KMS-11 (cell line): ENCODE results near the gene MED15.

Experiments
- H2AFZ ChIP-seq: fragments of 200-600 bp; sonication (generic); 2 replicates; pipeline ENCODE4 v1.6.1; 2016; ENCODE audit warnings: antibody characterized with exemption, mixed run types, low read depth
- H3K27ac ChIP-seq: fragments of 200-600 bp; sonication (generic); 2 replicates; pipeline ENCODE4 v1.6.1; 2016; ENCODE audit warnings: mild to moderate bottlenecking, mixed run types
- H3K27me3 ChIP-seq: fragments of 200-600 bp; sonication (generic); 2 replicates; pipeline ENCODE4 v1.6.1; 2017; ENCODE audit warnings: mild to moderate bottlenecking, low read depth, mixed run types, moderate library complexity; ENCODE audit not compliant: insufficient read depth
- H3K36me3 ChIP-seq: fragments of 200-600 bp; sonication (generic); 2 replicates; pipeline ENCODE4 v1.6.1; 2017; ENCODE audit warnings: mild to moderate bottlenecking, mixed run types; ENCODE audit not compliant: insufficient read depth
- H3K4me1 ChIP-seq: fragments of 200-600 bp; sonication (generic); 2 replicates; pipeline ENCODE4 v1.6.1; 2016; ENCODE audit warnings: mild to moderate bottlenecking, low read depth, mixed run types; ENCODE audit not compliant: poor library complexity, severe bottlenecking
- H3K4me2 ChIP-seq: fragments of 200-600 bp; sonication (generic); 2 replicates; pipeline ENCODE4 v1.7.0; 2016; ENCODE audit warnings: mild to moderate bottlenecking, mixed run types
- H3K4me3 ChIP-seq: fragments of 200-600 bp; sonication (generic); IDR thresholded peaks from 2 replicates; pipeline ENCODE4 v1.6.1; 2017; ENCODE audit warnings: low read depth, low read length, mixed read lengths; ENCODE audit not compliant: insufficient read depth
- H3K79me2 ChIP-seq: fragments of 200-600 bp; sonication (generic); 2 replicates; pipeline ENCODE4 v1.6.1; 2016; ENCODE audit warnings: low read depth, mixed run types; ENCODE audit not compliant: insufficient read depth
- H3K9ac ChIP-seq: fragments of 200-600 bp; sonication (generic); 2 replicates; pipeline ENCODE4 v1.6.1; 2016; ENCODE audit warnings: mild to moderate bottlenecking, mixed run types
- H4K20me1 ChIP-seq: fragments of 200-600 bp; sonication (generic); 2 replicates; pipeline ENCODE4 v1.6.1; 2016; ENCODE audit warnings: mild to moderate bottlenecking, mixed run types; ENCODE audit not compliant: insufficient read depth
- CTCF ChIP-seq: fragments of 200-600 bp; sonication (generic); conservative IDR thresholded peaks from 2 replicates; pipeline ENCODE4 v1.6.1; 2017; ENCODE audit warnings: low read depth, mild to moderate bottlenecking, antibody characterized with exemption, low read length, moderate library complexity, mixed read lengths

Gene MED15

DNA sequence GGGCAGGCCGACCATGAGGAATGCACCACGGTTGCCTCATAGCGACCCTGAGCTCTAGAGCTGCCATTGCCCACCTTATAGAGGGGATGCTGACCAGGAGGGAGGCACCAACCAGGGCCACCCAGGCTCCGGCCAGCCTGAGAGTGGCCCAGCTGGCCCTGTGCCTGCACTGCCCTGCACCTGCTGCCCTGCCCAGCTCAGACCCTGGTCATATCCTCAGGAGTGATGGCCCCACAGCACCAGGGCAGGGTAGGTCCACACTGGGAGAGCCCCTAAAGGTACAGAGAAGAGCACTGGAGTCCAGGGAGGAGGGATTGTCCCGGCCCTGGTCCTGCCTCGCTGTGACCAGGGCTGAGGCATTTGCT lies 127.8 kb downstream of the MED15 start:
- no peak overlapping the region for H2AFZ ChIP-seq
- H3K27me3 ChIP-seq: no peaks in the 10 kb centered on the region
- no peaks in the 10 kb centered on the region for H3K36me3 ChIP-seq
- H3K27ac ChIP-seq: no peak overlapping the region
- no peak overlapping the region for H3K4me3 ChIP-seq
- H4K20me1 ChIP-seq: no peaks in the 10 kb centered on the region
- no peak for TF ChIP-seq CTCF
- H3K4me1 ChIP-seq: no peaks in the 10 kb centered on the region
- H3K9ac ChIP-seq: no peak overlapping the region
- H3K79me2 ChIP-seq: no peaks in the 10 kb centered on the region
- H3K4me2 ChIP-seq: no peak overlapping the region

DNA sequence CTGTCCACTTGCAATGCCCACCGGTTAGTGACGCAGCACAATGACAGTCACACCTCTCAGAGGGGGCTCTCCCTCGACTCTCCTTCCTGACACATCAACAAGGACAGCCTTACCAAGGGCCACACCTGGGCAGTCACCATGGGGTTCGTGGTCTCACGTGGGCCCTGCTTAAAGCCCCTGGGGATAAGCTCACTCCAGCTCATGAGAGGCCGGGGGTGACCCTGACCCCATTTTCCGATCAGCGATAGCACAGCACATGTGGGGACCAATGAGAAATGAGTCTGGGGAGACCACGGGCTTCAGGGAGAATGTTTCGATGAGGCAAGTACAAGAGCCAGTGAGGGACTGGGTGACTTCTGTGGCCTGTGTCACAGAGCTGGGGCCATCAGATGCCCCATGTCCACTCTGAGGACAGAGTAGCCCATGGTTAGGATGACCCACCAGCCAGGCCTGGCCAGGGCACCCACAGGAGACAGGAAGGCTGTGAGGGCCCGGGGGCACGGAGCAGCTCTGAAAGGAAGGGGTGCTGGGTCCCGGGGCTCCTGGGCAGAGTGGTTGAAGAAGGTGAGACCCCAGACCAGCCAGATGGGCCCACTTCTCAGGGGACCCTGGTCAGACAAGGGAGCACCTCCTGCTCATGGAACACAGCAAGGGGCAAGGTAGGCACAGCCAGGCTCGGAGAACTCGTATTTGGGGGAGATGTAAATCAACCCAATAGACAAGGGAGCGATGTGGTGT lies 128.8 kb downstream of the MED15 start:
- Histone ChIP-seq H4K20me1 (no peaks in the 10 kb centered on the region), H3K4me2 (no peak overlapping the region), H3K9ac (no peak overlapping the region), H3K4me1 (no peaks in the 10 kb centered on the region), H3K4me3 (no peak overlapping the region), H2AFZ (no peak overlapping the region), H3K27me3 (no peaks in the 10 kb centered on the region), H3K79me2 (no peaks in the 10 kb centered on the region), H3K27ac (no peak overlapping the region), H3K36me3 (no peaks in the 10 kb centered on the region)
- TF ChIP-seq CTCF: no peak

GRCh38 chr22:20636945-20637344 lies 129.5 kb downstream of the MED15 start:
- Histone ChIP-seq H2AFZ (no peak overlapping the region), H3K79me2 (no peaks in the 10 kb centered on the region), H3K36me3 (no peaks in the 10 kb centered on the region), H3K4me2 (no peak overlapping the region), H3K4me3 (no peak overlapping the region), H4K20me1 (no peaks in the 10 kb centered on the region), H3K27ac (no peak overlapping the region), H3K9ac (no peak overlapping the region), H3K27me3 (no peaks in the 10 kb centered on the region), H3K4me1 (no peaks in the 10 kb centered on the region)
- no peak for TF ChIP-seq CTCF
